Cerebellar cortex (tissue), 1 donor: Measurements from ENCODE around the gene PDCL2.
"Not testable (repeated sequence)": the region's sequence is repeated elsewhere in the genome, so short reads cannot be mapped to it uniquely, and the experiment has no call there.

Experiments
- DNase-seq: peaks from one replicate; pipeline ENCODE4 v3.0.0-alpha.2; 2015; ENCODE audit warnings: low spot score

PDCL2 gene, protein sequence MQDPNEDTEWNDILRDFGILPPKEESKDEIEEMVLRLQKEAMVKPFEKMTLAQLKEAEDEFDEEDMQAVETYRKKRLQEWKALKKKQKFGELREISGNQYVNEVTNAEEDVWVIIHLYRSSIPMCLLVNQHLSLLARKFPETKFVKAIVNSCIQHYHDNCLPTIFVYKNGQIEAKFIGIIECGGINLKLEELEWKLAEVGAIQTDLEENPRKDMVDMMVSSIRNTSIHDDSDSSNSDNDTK

GRCh38 chr4:55592014-55592413, at the start of gene PDCL2:
Gene PDCL2 (minus strand): TSS chr4:55592245. CDS start chr4:55592109, 136 bp downstream.
- no peak for DNase-seq

DNA sequence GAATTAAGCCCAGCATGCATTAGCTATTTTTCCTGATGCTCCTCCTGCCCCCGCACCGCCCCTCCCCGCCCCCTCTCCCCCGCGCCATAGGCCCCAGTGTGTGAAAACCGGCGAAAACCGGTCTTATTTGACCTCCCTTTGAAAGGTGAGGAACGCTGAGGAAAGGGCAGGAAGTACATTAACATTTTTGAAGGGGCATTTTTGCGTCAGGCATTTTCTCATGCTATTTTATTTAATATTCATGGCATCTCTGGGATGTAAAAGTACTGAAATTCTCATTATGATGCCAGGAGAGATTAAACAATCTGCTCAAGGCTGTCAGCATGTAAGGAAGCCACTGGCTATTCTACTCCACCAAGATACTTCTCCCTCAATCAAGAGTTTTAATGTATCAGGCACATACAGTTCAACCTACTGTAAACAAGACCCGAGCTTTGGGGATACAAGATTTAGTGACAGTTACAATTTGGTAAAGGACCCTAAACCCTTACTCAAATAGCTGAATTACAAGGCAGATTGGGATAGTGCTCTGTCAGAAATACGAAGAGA, 45.3 kb upstream of the PDCL2 start:
- no peak for DNase-seq

DNA sequence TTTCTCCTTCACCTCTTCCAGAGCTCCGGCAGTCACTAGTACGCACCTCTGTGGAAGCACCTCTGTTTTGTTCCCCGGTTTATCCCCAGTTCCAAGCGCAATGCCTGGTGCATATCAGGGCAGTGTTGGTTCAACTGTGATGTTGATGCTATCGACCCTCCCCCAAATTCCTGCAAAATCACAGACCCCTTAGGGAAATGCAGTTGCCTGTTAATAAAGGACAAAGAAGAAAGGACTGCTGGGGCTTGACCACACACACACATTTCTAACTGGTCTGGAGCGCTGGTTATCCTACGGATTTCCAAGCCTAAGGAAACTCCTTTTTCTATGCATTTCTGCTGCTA, 44.6 kb upstream of the PDCL2 start:
- no peak for DNase-seq

GRCh38 chr4:55635741-55636655, 44.0 kb upstream of the PDCL2 start, which contains the start of gene NMU:
Gene NMU (minus strand): TSS chr4:55636298. CDS start chr4:55636192, 106 bp downstream.
- DNase-seq = no peak

DNA sequence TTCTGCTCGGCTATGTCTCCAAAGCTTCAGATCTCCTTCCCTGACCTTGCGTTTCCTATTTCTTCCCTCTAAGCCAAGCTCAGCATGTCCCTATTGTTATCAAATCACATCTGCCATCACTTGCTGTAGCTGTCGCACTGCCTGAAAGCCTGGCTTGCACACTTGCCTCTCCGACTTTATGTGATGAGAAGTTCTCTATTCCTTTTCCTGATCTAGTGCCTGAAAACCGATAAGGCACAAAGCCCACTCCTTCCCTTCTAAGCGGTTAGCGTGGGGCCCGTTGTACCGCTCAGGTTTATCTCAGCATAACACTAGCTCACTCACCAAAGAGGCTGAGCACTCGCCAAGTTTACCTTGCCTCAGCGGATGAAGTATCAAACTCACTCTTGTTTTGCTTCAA, 43.2 kb upstream of the PDCL2 start:
- DNase-seq = no peak

GRCh38 chr4:55634417-55635128, 42.5 kb upstream of the PDCL2 start:
- DNase-seq = no peak

DNA sequence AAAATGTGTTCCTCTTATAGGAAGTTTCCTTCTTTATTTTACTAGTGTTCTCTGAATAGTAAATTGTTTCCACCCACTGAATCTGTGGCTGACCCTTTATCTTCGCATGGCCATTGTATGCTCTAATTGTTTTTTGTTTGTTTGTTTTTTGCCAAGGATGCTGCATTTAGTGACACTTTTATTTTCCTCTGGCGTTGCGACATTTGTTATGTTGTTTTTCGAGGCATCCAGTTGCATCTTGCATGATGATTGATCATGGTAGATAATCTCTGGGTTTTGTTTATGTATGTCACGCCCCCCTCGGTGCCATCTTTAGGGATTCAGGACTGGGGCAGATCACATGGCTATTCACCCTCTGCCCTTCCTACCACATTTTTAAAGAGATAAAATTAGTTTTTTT, 41.9 kb upstream of the PDCL2 start:
- DNase-seq = no peak

DNA sequence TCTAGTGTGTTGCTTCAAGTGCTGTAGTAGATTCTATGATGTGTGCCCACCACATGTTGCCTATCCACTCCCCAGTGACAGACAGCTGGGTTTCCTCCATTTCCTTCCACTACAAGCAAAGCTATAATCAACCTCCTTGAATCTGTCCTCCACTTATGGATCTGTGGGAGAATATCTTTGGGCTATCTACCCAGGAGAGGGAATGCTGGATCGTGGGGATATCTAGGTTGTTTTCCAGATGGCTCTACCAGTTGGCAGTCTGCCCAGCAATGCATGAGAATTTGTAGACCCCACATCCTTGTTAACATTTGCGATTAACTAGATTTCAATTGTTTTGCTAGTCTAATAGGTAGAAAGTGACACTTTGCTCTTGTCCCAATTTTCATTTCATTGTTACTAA, 33.8 kb upstream of the PDCL2 start:
- DNase-seq = no peak

- DNase-seq = not testable (repeated sequence)
These were observed 32.0 kb upstream of the PDCL2 start for GRCh38 chr4:55624063-55624462.

DNA sequence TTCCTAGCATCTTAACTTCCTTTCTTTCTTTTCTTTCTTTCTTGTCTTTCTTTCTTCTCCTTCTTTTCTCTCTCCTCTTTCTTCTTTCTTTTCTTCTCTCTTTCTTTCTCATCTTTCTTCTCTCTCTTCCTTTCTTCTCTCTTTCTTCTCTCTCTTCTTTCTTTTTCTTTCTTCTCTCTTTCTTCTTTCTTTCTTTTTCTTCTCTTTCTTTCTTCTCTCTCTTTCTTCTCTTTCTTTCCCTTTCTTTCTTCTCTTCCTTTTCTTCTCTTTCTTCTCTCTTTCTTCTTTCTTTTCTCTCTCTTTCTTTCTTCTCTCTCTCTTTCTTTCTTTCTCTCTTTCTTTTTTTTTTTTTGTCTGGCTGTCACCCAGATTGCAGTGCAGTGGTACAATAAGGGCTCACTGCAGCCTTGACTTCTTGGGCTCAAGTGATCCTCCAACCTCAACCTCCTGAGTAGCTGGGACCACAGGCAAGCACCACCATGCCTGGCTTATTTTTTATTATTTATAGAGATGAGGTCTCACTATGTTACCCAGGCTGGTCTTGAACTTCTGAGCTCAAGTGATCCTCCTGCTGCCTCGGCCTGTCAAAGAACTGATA, 26.6 kb upstream of the PDCL2 start:
- no peak for DNase-seq

- DNase-seq = no peak
These were observed 25.6 kb upstream of the PDCL2 start for GRCh38 chr4:55617587-55618197.

DNA sequence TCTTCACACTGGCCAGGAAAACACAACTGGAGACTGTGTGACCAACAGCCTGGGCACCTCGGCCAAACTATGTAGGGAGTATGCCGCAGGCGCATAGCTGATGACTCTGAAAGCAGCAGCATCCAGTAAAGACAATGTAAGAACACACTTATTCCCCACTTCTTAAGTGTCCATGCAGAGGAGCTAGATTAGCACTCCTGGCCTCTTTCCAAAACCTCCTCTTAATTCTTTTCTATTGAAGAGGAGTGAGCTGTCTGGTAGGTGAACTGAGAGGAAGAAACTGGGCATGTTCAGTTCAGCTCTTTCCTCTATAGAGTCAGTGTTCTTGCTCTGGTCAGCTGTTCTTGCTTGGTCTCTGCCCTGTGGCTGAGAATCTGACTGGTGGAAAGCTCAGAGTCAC, 23.0 kb upstream of the PDCL2 start:
- DNase-seq = no peak

GRCh38 chr4:55613621-55614020, 21.6 kb upstream of the PDCL2 start:
- DNase-seq = no peak

GRCh38 chr4:55612341-55612740, 20.3 kb upstream of the PDCL2 start:
- DNase-seq = no peak

DNA sequence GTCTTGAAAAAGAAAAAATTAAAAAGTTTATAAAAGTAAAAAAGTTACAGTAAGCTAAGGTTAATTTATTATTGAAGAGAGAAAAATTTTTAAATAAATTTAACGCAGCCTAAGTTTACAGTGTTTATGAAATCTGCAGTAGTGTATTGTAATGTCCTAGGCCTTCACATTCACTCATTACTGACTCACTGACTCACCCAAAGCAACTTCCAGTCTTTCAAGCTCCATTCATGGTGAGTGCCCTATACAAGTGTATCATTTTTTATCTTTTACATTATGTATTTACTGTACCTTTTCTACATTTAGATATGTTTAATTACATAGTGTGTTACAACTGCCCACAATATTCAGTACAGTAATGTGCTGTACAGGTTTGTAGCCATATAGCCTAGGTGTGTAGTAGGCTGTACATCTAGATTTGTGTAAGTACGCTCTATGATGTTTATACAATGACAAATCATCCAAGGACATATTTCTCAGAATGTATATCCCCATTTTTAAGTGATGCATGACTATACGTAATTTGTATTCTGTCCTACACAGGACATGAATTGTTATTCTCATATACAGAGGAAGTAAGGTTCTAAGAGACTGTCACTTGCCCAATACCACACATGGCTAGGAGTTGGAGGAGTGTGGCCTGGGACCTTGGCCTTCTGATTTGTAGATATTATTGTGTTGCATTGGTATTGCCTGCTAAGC, 19.5 kb upstream of the PDCL2 start:
- DNase-seq = no peak

- DNase-seq = no peak
These were observed 18.3 kb upstream of the PDCL2 start for GRCh38 chr4:55610381-55610780.

GRCh38 chr4:55609393-55609866, 17.4 kb upstream of the PDCL2 start:
- no peak for DNase-seq

DNA sequence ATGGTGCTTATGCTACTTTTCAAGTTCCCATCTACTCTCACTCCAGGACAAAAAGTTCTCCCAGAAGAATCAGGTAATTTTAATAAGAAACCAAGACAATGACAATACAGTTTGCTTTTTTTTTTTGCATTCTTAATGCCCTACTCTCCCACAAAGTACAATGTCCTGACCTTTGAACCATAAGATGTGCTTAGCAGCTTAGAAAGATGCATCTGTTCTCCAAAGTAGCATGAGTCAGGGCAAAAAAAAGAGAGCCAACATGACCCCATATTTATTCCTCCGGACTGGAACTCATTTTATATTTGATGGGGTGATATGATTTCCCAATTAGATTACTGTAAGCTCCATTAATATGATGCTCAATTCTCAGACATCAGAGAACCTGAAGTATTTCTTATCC, 16.5 kb upstream of the PDCL2 start:
- DNase-seq = no peak

DNA sequence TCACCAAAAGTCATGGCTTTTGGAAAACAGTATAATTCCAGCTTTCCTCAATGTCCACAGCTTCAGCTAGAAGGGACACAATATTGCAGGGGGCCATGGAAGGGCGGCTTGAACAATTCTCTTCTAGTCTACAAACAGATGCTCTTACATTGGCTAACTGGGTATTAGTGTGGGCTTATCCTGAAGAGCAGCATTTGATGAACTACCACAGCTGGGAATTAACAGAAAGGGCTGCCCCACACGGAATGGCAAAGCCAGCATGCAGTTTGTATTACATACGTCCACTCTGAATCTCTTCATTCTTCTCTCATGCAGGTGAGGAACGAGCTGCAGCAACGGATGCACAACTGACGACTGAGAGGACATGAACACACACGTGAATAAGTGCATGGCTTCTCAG, 13.0 kb upstream of the PDCL2 start:
- no peak for DNase-seq

- DNase-seq = no peak
These were observed 8.6 kb upstream of the PDCL2 start for GRCh38 chr4:55600640-55601039.

DNA sequence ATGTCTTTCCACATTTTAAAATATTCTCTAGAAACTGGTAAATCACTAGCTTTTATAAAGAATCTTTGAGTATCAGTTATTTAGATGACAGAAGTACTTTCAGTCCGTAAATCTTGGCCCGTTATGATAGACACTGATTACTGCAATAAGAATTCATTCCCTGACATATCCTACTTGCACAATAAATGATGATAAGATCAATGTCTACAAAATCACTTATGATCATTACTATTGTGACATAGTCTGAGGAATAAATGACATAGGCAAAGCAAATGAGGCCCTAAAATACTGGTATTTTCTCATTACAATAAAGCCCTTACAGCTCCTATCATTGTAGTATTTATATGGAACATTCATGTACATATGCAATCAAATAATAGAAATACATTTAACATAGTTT, 6.6 kb upstream of the PDCL2 start:
- no peak for DNase-seq
